COLO829 (cell line): ENCODE measurements around the gene CALN1.
A peak's percentile ranks its signal among the peaks of the same experiment; 100 is the strongest.

ENCODE experiments used
- DNase-seq: peaks from one replicate; pipeline ENCODE4 v3.0.0; 2012; ENCODE audit warnings: low spot score

Gene CALN1

GRCh38 chr7:72182036-72182435, 230.1 kb downstream of the CALN1 start:
- no peak for DNase-seq

- DNase-seq = no peak
Measured at GRCh38 chr7:72176875-72177274, 235.3 kb downstream of the CALN1 start.

- DNase-seq = no peak
Measured at GRCh38 chr7:72170475-72170874, 241.7 kb downstream of the CALN1 start.

DNA sequence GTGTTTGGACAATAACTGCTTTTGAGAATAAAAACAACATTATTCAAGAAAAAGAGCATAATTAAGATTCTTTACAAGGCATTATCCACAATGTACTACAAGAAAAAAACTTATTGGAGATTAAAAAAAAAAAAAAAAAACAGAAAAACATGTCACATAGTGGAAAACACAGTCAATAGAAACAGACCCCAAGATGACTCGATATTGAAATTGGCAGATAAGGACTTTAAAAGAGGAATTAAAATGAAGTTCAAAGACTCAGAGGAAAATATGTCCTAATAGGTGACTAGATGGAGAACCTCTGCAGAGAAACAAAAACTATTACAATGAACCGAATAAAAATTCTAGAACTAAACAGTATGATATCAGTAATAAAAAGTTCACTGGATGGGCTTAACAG, 248.9 kb downstream of the CALN1 start:
- no peak for DNase-seq

GRCh38 chr7:72161534-72161933, 250.6 kb downstream of the CALN1 start:
- no peak for DNase-seq

- DNase-seq = no peak
Measured at GRCh38 chr7:72159911-72160310, 252.2 kb downstream of the CALN1 start.

DNA sequence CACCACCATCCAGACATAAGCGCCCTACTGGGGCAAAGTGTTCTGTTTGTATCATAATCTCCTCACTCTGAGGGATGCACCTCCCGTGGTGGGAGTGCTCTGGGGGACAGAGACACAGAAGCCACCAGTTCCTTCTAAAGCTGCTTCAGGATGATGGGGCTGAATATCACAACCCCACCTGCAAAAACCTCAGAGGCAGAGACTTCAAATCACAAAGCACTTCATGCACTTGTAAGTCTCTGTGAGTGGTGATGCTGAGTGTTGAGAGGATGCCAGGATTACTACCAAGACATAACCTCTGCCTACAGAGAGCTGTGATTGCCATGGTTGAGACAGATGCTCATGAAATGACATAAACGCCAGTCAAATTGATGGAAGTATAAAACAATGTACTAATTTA, 255.5 kb downstream of the CALN1 start:
- no peak for DNase-seq

DNA sequence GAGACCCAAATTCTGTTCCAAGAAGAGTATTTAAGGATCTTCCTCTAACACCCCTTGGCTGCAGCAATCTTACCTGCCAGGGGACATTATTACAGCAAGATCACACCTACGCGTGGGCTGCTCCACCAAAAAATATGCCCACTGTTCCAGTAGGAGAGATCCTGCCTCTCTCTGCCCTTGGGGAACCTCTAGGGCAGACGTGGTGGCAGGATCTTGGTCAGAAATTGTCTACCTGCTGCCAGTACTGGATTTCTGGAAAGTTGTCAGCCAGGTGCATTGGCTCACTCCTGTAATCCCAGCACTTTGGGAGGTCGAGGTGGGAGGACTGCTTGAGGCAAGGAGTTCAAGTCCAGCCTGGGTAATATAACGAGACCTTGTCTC, 259.0 kb downstream of the CALN1 start:
- DNase-seq = no peak

GRCh38 chr7:72152161-72153131, 259.7 kb downstream of the CALN1 start:
- peak; percentile 37 for DNase-seq

GRCh38 chr7:72140566-72140965, 271.6 kb downstream of the CALN1 start:
- DNase-seq = no peak

DNA sequence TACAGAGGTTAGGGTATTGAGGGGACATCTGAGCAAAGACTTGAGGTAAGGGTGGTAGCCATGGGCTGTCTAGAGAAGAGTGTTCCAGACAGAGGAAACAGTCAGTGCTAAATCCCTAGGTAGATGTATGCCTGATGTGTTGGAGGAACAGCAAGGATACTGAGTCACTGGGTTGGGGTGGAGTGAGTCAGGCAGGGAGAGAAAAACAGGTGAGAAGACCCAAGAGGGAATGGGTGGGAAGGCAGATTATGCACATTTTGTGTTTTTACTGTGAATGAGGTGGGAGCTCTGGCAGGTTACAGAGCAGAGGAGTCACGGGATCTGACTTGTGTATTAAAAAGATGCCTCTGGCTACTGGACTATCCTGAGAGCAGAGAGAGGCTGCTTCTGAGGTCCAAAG, 285.0 kb downstream of the CALN1 start:
- DNase-seq = no peak

- DNase-seq = no peak
Measured at GRCh38 chr7:72123913-72124312, 288.2 kb downstream of the CALN1 start.

- DNase-seq = no peak
Measured at GRCh38 chr7:72118366-72118765, 293.8 kb downstream of the CALN1 start.

- DNase-seq = no peak
Measured at GRCh38 chr7:72114129-72114528, 298.0 kb downstream of the CALN1 start.

GRCh38 chr7:72112992-72113391, 299.1 kb downstream of the CALN1 start:
- DNase-seq = no peak

GRCh38 chr7:72112530-72112929, 299.6 kb downstream of the CALN1 start:
- no peak for DNase-seq

DNA sequence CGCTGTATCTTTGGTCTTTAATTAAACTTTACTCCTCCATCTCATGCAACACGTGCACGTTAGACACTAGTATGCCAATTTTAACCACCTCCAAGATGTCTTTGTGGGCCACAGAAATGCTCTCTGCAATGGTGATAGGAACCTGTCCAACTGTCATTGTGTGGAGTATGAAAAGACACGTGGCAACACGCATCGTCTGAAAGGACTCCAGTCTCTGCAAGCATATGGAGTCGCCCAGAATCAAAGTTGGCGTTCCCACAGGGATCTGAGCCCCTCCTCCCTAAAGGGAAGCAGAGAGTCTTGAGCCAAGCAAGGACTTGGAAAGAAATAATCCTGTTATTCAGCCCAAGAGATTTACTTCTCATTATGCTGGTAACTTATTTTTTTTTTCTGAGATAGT, 301.1 kb downstream of the CALN1 start:
- no peak for DNase-seq

- DNase-seq = no peak
Measured at GRCh38 chr7:72109566-72109965, 302.6 kb downstream of the CALN1 start.

GRCh38 chr7:72106405-72106804, 305.7 kb downstream of the CALN1 start:
- DNase-seq = no peak

DNA sequence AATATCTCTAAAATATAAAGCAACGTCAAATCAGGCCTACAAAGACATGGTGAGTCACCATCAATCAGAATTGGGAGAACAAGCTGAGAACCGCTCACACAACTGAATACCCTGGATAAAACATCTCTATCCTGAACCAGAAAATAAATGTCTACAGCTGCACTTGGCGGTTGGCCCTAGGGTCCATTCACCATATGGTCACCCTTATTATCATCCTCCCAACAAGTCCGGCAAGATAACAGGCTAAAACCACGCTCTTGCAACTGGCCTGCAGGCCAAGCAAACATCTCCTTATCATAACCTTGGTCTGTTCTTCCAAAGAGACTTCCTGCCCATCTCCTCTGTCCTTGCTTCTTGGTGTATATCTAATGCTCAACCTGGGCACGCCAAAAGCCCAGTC, 310.7 kb downstream of the CALN1 start:
- no peak for DNase-seq

GRCh38 chr7:72099784-72100183, 312.4 kb downstream of the CALN1 start:
- no peak for DNase-seq

DNA sequence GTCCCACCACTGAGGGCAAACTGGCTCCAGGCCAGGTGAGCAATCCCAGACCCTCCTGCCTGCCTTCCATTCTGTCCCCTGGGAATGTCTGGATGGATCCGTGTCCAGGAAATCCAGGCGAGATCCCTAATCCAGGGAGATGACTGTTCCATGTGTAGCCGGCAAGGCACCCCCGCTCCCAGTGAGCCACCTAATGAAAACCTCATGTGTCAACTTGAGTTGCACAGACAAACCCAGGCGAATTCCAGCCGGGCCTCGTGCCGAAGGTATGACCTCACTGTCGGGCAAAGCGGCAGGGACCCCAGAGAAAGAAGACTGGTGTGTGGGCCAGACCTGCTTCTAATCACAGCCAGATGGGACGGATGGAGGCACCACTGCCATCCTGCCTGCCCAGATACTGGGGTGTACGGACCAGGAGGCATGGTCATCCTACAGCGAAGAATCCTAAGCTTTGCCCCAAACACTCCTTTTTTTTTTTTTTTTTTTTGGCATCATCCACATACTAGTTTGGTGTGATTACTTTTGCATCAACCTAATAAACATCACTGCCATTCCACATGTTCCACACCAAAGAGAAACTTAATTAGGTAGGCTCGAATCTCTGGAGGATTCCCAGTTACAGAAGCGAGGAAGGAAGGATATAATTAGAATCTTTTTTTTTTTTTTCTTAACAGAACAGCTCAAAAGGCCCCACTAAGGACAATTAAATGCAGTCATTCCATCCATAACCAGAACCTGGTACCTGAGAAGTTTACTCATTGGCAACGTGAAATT, 313.1 kb downstream of the CALN1 start:
- no peak for DNase-seq

DNA sequence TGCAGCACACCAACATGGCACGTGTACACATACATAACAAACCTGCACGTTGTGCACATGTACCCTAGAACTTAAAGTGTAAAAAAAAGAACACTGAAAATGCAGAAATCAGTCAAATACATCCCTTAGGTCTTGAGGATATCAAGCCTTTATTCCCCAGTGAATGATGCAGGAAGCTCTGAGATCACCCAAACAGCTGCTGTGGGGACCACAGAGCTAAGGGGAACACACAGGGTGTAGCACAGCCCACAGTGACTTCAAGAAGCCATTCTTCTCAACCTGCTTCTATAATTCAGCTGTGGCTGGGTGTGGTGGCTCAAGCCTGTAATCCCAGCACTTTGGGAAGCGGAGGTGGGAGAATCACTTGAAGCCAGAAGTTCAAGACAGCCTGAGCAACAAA, 314.9 kb downstream of the CALN1 start:
- no peak for DNase-seq
